ENCODE measurements around the gene TMEM163. TPM values are rescaled to one million over a fixed set of nuclear protein-coding genes. Genes with fewer than 3 reads are reported as not detected.
"Not testable (repeated sequence)": the region's sequence is repeated elsewhere in the genome, so short reads cannot be mapped to it uniquely, and the experiment has no call there.

TMEM163 gene
- total RNA-seq, 2 experiments from 2014 or later, result 0.51 TPM; not detected in 1

GRCh38 chr2:134724341-134724740, 5.5 kb upstream of the TMEM163 start:
- Histone ChIP-seq H3K79me2 (ENCODE audit: insufficient read depth, low read depth, low read length) (no peaks in the 10 kb centered on the region), H4K20me1 (ENCODE audit: insufficient read depth, low read length) (no peaks in the 10 kb centered on the region), H3K9me2 (ENCODE audit: insufficient read depth, low read length) (no peaks in the 10 kb centered on the region), H3K4me2 (ENCODE audit: low read length) (no peak overlapping the region), H3K27ac (ENCODE audit: low read depth, low read length, poor library complexity, severe bottlenecking) (no peak overlapping the region), H3K4me1 (ENCODE audit: insufficient read depth, low read length, poor library complexity, severe bottlenecking) (no peaks in the 10 kb centered on the region), H2AFZ (ENCODE audit: low read length) (no peak overlapping the region), H3K4me3 (ENCODE audit: low read depth, low read length, poor library complexity, severe bottlenecking) (no peak overlapping the region), H3K9me3 (ENCODE audit: low read length) (no peaks in the 10 kb centered on the region), H3K36me3 (ENCODE audit: insufficient read depth, low read length) (no peaks in the 10 kb centered on the region)
- TF ChIP-seq EZH2phosphoT487 (IDR thresholded peaks at IDR 0.05; ENCODE audit: borderline replicate concordance, low read depth, low read length) (no peak), CTCF (conservative IDR thresholded peaks at IDR 0.05; ENCODE audit: low read length) (no peak)
- no peak for DNase-seq (ENCODE audit: low spot score)
- no TSS peak for BruUV-seq (replicated peaks)
- ChIA-PET POLR2A (interaction anchor here (0.6 to 1.1 kb wide), 2 partner anchors 11 to 15 kb away, joined by 3 to 4 read pairs; no protein-coding TSS in a partner anchor), CTCF (ENCODE audit: unreplicated experiment) (no interaction called here)
- intact Hi-C loops (cut with micrococcal nuclease; ENCODE audit: unreplicated experiment), result no loop called here

GRCh38 chr2:134723742-134724141, 4.9 kb upstream of the TMEM163 start:
- intact Hi-C loops (cut with micrococcal nuclease; ENCODE audit: unreplicated experiment); H3K9me2 ChIP-seq (ENCODE audit: insufficient read depth, low read length); H3K4me3 ChIP-seq (ENCODE audit: low read depth, low read length, poor library complexity, severe bottlenecking); H3K27ac ChIP-seq (ENCODE audit: low read depth, low read length, poor library complexity, severe bottlenecking); H3K79me2 ChIP-seq (ENCODE audit: insufficient read depth, low read depth, low read length); H3K9me3 ChIP-seq (ENCODE audit: low read length); H3K4me2 ChIP-seq (ENCODE audit: low read length); H3K36me3 ChIP-seq (ENCODE audit: insufficient read depth, low read length); H4K20me1 ChIP-seq (ENCODE audit: insufficient read depth, low read length); H3K4me1 ChIP-seq (ENCODE audit: insufficient read depth, low read length, poor library complexity, severe bottlenecking); CTCF ChIA-PET (ENCODE audit: unreplicated experiment); BruUV-seq (replicated peaks); H2AFZ ChIP-seq (ENCODE audit: low read length); DNase-seq (ENCODE audit: low spot score): not testable (repeated sequence)
- POLR2A ChIA-PET, result interaction anchor here (1.1 kb wide), 1 partner anchor 16 kb away, joined by 4 read pairs; no protein-coding TSS in a partner anchor

GRCh38 chr2:134722728-134723127, 3.9 kb upstream of the TMEM163 start:
- Histone ChIP-seq H3K27ac (ENCODE audit: low read depth, low read length, poor library complexity, severe bottlenecking) (no peak overlapping the region), H4K20me1 (ENCODE audit: insufficient read depth, low read length) (no peaks in the 10 kb centered on the region), H3K4me2 (ENCODE audit: low read length) (no peak overlapping the region), H3K9me3 (ENCODE audit: low read length) (no peaks in the 10 kb centered on the region), H3K36me3 (ENCODE audit: insufficient read depth, low read length) (no peaks in the 10 kb centered on the region), H2AFZ (ENCODE audit: low read length) (no peak overlapping the region), H3K79me2 (ENCODE audit: insufficient read depth, low read depth, low read length) (no peaks in the 10 kb centered on the region), H3K4me3 (ENCODE audit: low read depth, low read length, poor library complexity, severe bottlenecking) (no peak overlapping the region), H3K9me2 (ENCODE audit: insufficient read depth, low read length) (no peaks in the 10 kb centered on the region), H3K4me1 (ENCODE audit: insufficient read depth, low read length, poor library complexity, severe bottlenecking) (no peaks in the 10 kb centered on the region)
- POLR2A ChIA-PET, result no interaction called here
- CTCF ChIA-PET (ENCODE audit: unreplicated experiment), result no interaction called here
- TF ChIP-seq CTCF (conservative IDR thresholded peaks at IDR 0.05; ENCODE audit: low read length), result peak; percentile 72
- no peak for TF ChIP-seq EZH2phosphoT487 (IDR thresholded peaks at IDR 0.05; ENCODE audit: borderline replicate concordance, low read depth, low read length)
- BruUV-seq (replicated peaks), result no TSS peak
- intact Hi-C loops (cut with micrococcal nuclease; ENCODE audit: unreplicated experiment), result no loop called here
- DNase-seq (ENCODE audit: low spot score), result peak; percentile 20

Measured in OCI-LY7 (cell line).